ENCODE data around the gene USP48. TPM values are rescaled to one million over a fixed set of nuclear protein-coding genes. Genes with fewer than 3 reads are reported as not detected.

Gene USP48
- total and polyA plus RNA-seq, 2 of the 13 experiments (the other 11 are each of a cell fraction or from before 2014, with no cell fraction given), result 30.4 to 30.7 TPM

GRCh38 chr1:21663248-21663950, 119.5 kb downstream of the USP48 start (continued):
- TF ChIP-seq SALL2 (CRISPR knock-in tag; IDR thresholded peaks at IDR 0.05) (no peak), EZH2 (conservative IDR thresholded peaks at IDR 0.05; ENCODE audit: low read depth, low read length) (no peak), SMAD1 (CRISPR knock-in tag; IDR thresholded peaks at IDR 0.05; ENCODE audit: borderline replicate concordance, low read depth) (no peak), RARG (CRISPR knock-in tag; IDR thresholded peaks at IDR 0.05; ENCODE audit: low read depth) (no peak), RORA (CRISPR knock-in tag; IDR thresholded peaks at IDR 0.05) (no peak), SIN3B (IDR thresholded peaks at IDR 0.05; ENCODE audit: low read length) (no peak), KDM5A (IDR thresholded peaks at IDR 0.05; ENCODE audit: borderline replicate concordance, low read length) (no peak), ZNF136 (CRISPR knock-in tag; IDR thresholded peaks at IDR 0.05; ENCODE audit: low read depth) (no peak), GPBP1L1 (CRISPR knock-in tag; IDR thresholded peaks at IDR 0.05) (no peak), SPEN (CRISPR knock-in tag; IDR thresholded peaks at IDR 0.05; ENCODE audit: low read depth) (0 out of 2 replicates have a peak, but pooled peaks have one; percentile 16), ZUFSP (CRISPR knock-in tag; IDR thresholded peaks at IDR 0.05; ENCODE audit: borderline replicate concordance) (no peak), ZNF652 (CRISPR knock-in tag; IDR thresholded peaks at IDR 0.05; ENCODE audit: borderline replicate concordance, low read depth) (no peak), RXRA (CRISPR knock-in tag; IDR thresholded peaks at IDR 0.05) (no peak), ZNF768 (CRISPR knock-in tag; IDR thresholded peaks at IDR 0.05) (no peak), CERS6 (CRISPR knock-in tag; IDR thresholded peaks at IDR 0.05) (no peak), ZNF484 (CRISPR knock-in tag; IDR thresholded peaks at IDR 0.05; ENCODE audit: borderline replicate concordance, low read depth) (no peak), ZBTB42 (CRISPR knock-in tag; IDR thresholded peaks at IDR 0.05) (no peak), ZNF224 (CRISPR knock-in tag; IDR thresholded peaks at IDR 0.05) (no peak), ZNF724P (CRISPR knock-in tag; IDR thresholded peaks at IDR 0.05; ENCODE audit: borderline replicate concordance) (no peak), MYC (CRISPR knock-in tag; IDR thresholded peaks at IDR 0.05; ENCODE audit: borderline replicate concordance) (no peak), ZNF678 (CRISPR knock-in tag; IDR thresholded peaks at IDR 0.05) (no peak), ZNF576 (CRISPR knock-in tag; IDR thresholded peaks at IDR 0.05) (0 out of 2 replicates have a peak, but pooled peaks have one; percentile 24), ATRX (CRISPR knock-in tag; IDR thresholded peaks at IDR 0.05; ENCODE audit: borderline replicate concordance) (no peak), ZBTB37 (CRISPR knock-in tag; IDR thresholded peaks at IDR 0.05) (no peak), ZNF296 (CRISPR knock-in tag; conservative IDR thresholded peaks at IDR 0.05) (no peak), ZNF816 (CRISPR knock-in tag; IDR thresholded peaks at IDR 0.05; ENCODE audit: borderline replicate concordance) (no peak)
